ENCODE measurements around the gene ANXA9. TPM values are rescaled to one million over a fixed set of nuclear protein-coding genes. Genes with fewer than 3 reads are reported as not detected.

The ANXA9 gene
- total RNA-seq, 1 experiment from 2014 or later = 2.7 TPM

GRCh38 chr1:150964164-150964489, 18.0 kb upstream of the ANXA9 start:
- CTCF ChIA-PET = no interaction called here
- H3K27ac ChIP-seq (ENCODE audit: low read depth, low read length) = no peak overlapping the region
- no peak overlapping the region for H3K4me2 ChIP-seq (ENCODE audit: low read length)
- no peak overlapping the region for H3K4me3 ChIP-seq (replicated peaks in 1 of 2; ENCODE audit: low read depth in 1 of 2, low read length in 2 of 2)
- H3K9me2 ChIP-seq (ENCODE audit: insufficient read depth) = no peaks in the 10 kb centered on the region
- no TSS peak for BruUV-seq (replicated peaks)
- no peaks in the 10 kb centered on the region for H3K27me3 ChIP-seq (ENCODE audit: insufficient read depth, low read length)
- no peak for DNase-seq (ENCODE audit: low read depth, low spot score)
- H3K79me2 ChIP-seq (ENCODE audit: insufficient read depth, low read length) = peaks cover 12% of the 10 kb centered on the region; the same call in 1 of the 2 replicates
- H2AFZ ChIP-seq (ENCODE audit: low read depth, low read length, poor library complexity, severe bottlenecking) = no peak overlapping the region
- no peaks in the 10 kb centered on the region for H3K4me1 ChIP-seq (ENCODE audit: control insufficient read depth in 1 of 2, insufficient read depth in 2 of 2, low read length in 2 of 2)
- POLR2A ChIA-PET = no interaction called here
- peaks cover 44 to 83% of the 10 kb centered on the region in 2 experiments for H3K36me3 ChIP-seq (ENCODE audit: control insufficient read depth in 1 of 2, insufficient read depth in 2 of 2, low read length in 2 of 2)
- intact Hi-C loops (cut with micrococcal nuclease) = no loop called here
- no peak for ATAC-seq
- no peaks in the 10 kb centered on the region for H3K9me3 ChIP-seq (ENCODE audit: control insufficient read depth in 1 of 2, insufficient read depth in 1 of 2, low read depth in 1 of 2, low read length in 2 of 2)
- TF ChIP-seq EZH2 (IDR thresholded peaks at IDR 0.05) (no peak), ZNF274 (IDR thresholded peaks at IDR 0.05; ENCODE audit: low read depth, low read length) (no peak), REST (IDR thresholded peaks at IDR 0.05; ENCODE audit: low read depth) (no peak), YY1 (IDR thresholded peaks at IDR 0.05; ENCODE audit: extremely low read depth, insufficient replicate concordance, low read depth, low read length) (no peak), ZFX (IDR thresholded peaks at IDR 0.05) (no peak), POLR2A (IDR thresholded peaks at IDR 0.05; ENCODE audit: borderline replicate concordance, extremely low read depth, insufficient read depth, insufficient read length) (no peak), JUND (IDR thresholded peaks at IDR 0.05) (no peak), CEBPB (IDR thresholded peaks at IDR 0.05; ENCODE audit: low read depth) (no peak), CBX3 (IDR thresholded peaks at IDR 0.05; ENCODE audit: low read depth) (no peak), CTCF (IDR thresholded peaks at IDR 0.05 in 2 of 3, conservative IDR thresholded peaks at IDR 0.05 in 1 of 3; ENCODE audit: borderline replicate concordance in 1 of 3, insufficient read depth in 1 of 3, low read depth in 2 of 3, low read length in 2 of 3) (no peak), FOSL1 (IDR thresholded peaks at IDR 0.05; ENCODE audit: low read depth) (no peak), RAD21 (IDR thresholded peaks at IDR 0.05; ENCODE audit: low read depth) (no peak), ELF1 (IDR thresholded peaks at IDR 0.05; ENCODE audit: borderline replicate concordance, low read depth) (no peak), TCF7L2 (IDR thresholded peaks at IDR 0.05; ENCODE audit: borderline replicate concordance, extremely low read depth, insufficient read depth, insufficient read length) (no peak), ZBTB33 (IDR thresholded peaks at IDR 0.05; ENCODE audit: extremely low read depth, insufficient replicate concordance, low read length) (no peak)
- RAD21 ChIA-PET (ENCODE audit: low non-redundant PET in 1 of 2, low total read pairs in 2 of 2, uncharacterized antibody in 2 of 2, unreplicated experiment in 2 of 2) = no interaction called here
- H4K20me1 ChIP-seq (ENCODE audit: insufficient read depth) = no peaks in the 10 kb centered on the region
- H3K9ac ChIP-seq (ENCODE audit: low read length) = no peak overlapping the region
